Medulla oblongata (tissue), 1 donor: Measurements from ENCODE around the gene BRPF1.

Experiments
- DNase-seq: peaks from one replicate; pipeline ENCODE4 v3.0.0-alpha.2; 2015; ENCODE audit errors: extremely low spot score

BRPF1 gene

DNA sequence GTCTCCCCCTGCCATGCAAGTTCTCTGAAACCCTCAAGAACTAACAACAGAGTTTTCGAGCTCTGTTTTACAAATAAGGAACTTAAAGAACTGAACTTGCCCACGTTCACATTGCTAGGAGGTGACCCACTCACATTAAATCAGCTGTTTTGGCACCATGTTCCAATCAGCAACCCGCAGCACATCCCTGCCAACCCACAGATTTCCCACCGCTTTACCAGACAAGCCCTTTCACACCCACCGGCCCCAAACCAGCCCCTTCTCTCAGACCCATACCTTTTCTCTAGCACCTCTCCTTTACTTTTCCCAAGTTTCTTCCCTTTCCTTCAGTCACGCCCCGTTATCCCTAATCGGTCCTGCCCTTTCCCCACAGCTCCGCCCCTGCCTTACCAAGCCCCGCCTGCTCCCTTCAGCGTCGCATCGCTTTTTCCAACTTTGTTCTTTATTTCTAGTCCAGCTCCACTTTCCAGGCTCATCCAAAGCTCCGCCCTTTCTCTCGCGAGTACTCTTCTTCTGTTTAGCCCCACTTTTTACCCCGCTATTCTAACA is 804 bp upstream of the BRPF1 start:
- no peak for DNase-seq

DNA sequence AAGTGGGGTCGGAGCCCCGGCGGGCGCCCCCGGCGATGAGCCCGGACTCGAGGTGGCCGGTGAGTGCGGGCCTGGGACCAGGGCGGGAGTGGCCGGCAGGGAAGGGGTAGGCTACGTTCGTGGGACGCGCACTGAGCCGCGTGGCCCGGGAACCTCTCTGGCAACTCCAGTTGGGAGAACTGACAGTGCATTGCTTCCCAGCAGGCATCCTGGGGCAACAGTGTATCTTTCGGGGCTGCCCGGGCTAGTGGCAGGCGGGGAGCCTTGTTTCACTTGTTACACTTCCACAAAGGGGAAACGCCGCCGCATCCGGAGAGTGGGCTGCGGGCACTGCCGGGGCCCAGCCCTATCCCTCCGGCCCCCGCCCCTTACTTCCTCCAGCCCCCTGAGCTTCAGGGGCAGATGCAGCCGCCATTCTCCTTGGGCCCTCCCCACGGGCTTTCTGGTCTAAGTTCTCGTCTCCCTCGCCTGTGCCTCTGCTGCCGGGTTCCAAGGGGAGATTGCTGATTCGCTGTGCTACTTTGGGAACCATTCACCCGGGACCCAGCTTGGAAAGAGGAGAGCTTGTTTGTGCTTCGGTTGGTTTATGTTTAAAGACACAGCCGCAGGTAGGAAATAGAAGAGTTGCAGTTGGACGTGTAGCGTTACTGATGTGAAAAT is 675 bp downstream of the BRPF1 start:
- no peak for DNase-seq

DNA sequence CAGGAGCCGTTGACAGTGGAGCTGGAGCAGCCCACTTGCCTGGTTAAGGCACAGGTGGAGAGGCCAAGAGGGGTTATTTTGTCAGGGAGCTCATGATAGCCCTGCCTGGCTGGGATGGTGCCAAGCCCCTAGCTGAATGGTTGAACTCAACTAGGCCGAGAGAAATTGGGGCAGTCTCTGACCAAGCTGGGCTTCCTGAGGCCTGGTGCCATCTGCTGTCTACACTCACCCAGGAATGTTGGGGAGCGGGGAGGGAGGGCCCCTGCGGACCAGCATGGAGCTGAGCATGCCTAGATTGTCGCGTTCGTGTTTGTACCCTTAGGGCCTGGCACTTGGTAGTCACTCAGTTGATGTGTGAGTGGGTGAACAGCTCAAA is 1.2 kb downstream of the BRPF1 start:
- DNase-seq: no peak

DNA sequence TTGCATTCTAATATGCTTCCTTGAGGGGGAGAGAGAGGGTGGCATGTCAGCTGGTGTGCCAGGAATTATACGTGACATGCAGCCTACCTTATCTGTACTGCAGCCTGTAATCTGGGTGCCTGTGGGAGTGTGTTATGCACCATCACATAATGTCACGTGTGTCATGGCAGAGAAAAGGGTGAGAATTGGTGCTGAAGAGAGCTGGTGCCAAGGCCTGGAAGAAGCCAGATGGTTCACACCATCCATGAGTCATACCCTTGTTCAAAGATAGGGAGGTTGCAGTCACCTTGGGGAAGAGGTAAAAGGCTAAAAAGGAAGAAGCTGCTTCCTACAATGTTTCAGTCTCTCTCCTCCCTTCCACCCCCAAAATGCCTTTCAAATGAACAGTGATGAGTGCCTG is 5.3 kb downstream of the BRPF1 start:
- no peak for DNase-seq

DNA sequence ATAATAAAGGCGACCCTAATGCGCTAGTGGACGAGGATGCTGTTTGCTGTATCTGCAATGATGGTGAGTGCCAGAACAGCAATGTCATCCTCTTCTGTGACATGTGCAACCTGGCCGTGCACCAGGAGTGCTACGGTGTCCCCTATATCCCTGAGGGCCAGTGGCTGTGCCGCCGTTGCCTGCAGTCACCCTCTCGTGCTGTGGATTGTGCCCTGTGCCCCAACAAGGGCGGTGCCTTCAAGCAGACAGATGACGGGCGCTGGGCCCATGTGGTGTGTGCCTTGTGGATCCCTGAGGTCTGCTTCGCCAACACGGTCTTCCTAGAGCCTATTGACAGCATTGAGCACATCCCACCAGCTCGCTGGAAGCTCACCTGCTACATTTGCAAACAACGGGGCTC is 7.6 kb downstream of the BRPF1 start:
- DNase-seq: no peak

DNA sequence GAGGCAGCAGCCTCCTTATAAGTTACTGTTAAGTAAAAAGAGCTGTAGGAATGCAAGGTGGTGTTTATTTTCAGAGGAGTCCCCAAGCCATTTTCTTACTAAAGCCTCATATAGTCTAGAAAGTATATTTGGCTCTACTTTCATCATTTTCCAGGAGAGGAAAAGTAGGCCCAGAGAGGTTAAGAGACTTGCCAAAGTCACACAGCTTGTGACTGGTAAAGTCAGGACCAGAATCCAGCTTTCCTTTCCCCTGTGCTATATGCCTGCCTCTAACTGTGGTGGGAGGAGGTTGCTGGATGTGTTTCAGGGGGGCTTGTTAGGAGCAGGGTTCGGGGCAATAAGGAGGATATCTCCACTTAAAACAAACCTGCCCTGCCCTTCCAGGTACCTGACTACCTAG is 11.0 kb downstream of the BRPF1 start:
- DNase-seq: no peak

DNA sequence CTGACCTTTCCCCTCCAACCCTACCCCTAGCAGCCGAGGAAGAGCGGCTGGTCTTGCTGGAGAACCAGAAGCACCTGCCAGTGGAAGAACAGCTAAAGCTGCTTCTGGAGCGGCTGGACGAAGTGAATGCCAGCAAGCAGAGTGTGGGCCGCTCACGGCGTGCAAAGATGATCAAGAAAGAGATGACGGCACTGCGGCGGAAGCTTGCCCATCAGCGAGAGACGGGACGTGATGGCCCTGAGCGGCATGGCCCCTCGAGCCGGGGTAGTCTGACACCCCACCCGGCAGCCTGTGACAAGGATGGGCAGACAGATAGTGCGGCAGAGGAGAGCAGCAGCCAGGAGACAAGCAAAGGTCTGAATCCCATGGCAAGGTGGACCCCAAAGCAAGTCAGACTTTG is 12.0 kb downstream of the BRPF1 start:
- no peak for DNase-seq

DNA sequence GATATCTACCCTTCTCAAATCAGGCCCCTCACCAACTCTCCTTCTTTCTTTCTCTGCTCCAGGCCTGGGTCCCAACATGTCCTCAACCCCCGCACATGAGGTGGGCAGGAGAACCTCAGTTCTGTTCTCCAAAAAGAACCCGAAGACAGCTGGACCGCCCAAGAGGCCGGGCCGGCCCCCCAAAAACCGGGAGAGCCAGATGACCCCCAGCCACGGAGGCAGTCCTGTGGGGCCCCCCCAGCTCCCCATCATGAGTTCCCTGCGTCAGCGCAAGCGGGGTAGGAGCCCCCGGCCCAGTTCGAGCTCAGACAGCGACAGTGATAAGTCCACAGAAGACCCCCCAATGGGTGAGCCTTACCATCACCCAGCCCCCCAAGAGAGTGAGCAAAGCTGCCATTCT is 12.6 kb downstream of the BRPF1 start:
- no peak for DNase-seq

DNA sequence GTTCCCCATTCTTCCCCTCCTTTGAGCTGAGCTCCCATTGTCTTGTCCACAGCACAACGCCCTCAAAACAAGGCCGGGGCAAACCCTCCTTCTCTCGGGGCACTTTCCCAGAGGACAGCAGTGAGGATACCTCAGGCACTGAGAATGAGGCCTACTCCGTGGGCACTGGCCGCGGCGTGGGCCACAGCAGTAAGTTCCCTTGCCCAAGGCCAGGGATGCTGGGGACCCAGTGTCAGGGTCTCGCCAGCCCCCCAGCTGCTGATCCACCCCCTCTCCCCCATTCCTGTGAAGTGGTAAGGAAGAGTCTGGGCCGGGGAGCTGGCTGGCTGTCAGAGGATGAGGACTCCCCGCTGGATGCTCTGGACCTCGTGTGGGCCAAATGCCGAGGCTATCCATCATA is 14.0 kb downstream of the BRPF1 start:
- DNase-seq: no peak

DNA sequence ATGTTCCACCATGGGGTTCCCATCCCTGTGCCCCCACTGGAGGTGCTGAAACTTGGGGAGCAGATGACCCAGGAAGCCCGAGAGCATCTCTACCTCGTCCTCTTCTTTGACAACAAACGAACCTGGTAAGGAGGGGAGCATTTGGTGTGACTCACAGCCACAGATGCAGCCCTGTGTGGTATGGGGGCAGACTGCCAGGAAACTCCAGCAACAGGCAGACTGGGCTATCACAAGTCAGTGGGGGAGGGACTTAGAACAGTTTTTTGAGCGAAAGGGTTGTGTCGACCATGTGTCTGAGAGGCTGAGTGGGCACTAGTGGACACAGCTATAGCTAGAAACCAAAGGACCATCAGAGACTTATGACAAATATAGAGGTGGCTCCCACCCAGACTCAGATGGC is 14.8 kb downstream of the BRPF1 start:
- no peak for DNase-seq

DNA sequence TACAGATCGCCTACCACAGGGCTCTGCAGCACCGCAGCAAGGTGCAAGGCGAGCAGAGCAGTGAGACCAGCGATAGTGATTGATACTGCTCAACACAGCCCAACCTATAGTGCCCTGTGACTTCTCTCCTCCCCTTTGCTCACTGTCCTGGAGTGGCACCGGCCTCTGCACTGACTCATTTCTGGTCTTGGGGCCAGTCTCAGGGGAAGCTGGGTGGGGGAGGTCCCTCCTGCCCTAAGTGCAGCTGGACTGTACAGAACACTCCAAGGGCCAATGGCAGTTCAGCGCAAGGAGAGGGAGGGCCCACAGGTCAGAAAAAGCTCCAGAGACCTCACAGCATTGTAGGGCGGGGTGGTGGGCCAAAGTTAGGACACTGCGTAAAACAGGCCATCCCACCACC is 15.7 kb downstream of the BRPF1 start:
- DNase-seq: no peak

DNA sequence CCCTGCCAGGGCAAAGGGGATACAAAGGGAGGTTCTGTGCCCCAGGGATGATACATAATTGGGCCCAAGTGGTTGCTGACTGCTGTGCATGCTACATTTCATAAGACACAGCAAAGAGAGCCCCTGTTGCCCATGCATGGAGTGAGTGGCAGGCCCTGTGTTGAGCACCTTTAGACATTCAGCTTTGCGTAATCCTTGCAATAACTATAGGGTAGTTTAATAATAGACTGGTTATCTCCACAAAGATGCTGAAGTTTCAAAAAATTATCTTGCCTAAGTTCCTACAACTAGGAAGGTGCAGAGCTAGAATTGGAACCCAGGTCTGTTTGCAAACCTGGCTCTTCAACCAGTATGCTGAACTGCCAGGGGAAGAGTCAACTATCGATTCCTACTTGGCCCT is 16.5 kb downstream of the BRPF1 start:
- DNase-seq: no peak

DNA sequence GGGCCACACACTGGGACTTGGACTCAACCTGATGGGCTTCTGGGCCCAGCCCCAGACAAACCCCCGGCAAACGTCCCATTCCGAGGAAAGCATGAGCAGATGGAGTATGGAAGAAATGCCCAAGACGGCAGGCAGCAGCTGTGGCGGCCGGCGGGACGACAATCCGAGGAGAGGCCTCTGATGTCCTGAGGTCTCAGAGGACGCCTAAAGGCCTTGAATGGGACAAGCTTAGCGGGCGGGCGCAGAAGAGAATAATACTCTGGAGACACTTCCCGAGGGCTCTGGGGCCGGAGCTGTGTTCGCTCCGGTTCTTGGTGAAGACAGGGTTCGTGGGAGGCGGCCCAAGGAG is 17.7 kb downstream of the BRPF1 start:
- no peak for DNase-seq

DNA sequence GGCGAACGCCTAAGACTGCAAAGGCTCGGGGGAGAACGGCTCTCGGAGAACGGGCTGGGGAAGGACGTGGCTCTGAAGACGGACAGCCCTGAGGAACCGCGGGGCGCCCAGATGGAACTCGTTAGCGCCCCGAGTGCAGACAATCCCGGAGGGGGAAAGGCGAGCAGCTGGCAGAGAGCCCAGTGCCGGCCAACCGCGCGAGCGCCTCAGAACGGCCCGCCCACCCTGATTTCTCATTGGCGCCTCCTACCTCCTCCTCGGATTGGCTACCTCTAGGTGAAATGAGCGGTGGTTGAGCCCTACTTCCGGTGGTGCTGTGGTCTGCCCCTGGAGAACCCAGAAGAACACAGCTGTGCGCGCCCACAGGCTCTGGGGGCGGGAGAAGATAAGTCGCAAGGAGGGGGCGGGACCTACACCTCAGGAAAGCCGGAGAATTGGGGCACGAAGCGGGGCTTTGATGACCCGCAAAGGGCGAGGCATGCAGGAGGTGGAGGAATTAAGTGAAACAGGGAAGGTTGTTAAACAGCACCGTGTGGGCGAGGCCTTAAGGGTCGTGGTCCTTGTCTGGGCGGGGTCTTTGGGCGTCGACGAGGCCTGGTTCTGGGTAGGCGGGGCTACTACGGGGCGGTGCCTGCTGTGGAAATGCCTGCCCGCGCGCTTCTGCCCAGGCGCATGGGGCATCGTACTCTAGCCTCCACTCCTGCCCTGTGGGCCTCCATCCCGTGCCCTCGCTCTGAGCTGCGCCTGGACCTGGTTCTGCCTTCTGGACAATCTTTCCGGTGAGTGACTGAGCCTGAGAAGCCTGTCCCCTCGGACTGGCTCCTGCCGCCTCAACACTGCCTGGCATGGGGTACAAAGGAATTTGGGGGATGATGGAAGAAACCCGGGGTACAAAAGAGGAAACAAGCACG is 18.4 kb downstream of the BRPF1 start, which contains the start of gene OGG1:
TSS of gene OGG1 (plus strand) at position 308 of the 911 bp plus-strand sequence. CDS start at position 643, 335 bp downstream.
- peak; percentile 98 for DNase-seq

DNA sequence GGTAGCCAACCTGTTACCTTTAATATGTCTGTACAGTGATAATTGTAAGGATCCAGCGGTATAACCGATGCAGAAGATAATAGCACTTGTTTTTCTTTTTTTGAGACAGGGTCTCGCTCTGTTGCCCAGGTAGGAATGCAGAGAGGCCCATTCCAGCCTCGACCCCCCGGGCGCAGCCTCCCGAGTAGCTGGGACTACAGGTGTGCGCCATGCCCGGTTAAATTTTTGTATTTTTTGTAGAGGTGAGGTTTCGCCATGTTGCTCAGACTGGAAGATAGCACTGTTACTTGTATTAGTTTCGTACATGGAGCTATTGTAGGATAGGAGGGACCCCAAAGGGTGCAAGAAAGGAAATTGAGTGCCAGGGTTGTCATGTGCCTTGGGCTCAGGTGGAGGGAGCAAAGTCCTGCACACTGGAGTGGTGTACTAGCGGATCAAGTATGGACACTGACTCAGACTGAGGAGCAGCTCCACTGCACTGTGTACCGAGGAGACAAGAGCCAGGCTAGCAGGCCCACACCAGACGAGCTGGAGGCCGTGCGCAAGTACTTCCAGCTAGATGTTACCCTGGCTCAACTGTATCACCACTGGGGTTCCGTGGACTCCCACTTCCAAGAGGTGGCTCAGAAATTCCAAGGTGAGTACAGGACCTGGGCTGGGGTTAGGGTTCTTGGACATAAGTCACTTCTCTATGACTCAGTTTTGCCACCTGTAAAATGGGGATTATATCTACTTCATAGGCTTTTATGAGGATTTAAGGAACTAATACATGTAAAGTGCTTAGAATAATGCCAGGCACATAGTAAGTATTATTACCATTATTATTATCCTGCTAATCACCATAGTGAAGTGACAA is 19.2 kb downstream of the BRPF1 start:
- no peak for DNase-seq

DNA sequence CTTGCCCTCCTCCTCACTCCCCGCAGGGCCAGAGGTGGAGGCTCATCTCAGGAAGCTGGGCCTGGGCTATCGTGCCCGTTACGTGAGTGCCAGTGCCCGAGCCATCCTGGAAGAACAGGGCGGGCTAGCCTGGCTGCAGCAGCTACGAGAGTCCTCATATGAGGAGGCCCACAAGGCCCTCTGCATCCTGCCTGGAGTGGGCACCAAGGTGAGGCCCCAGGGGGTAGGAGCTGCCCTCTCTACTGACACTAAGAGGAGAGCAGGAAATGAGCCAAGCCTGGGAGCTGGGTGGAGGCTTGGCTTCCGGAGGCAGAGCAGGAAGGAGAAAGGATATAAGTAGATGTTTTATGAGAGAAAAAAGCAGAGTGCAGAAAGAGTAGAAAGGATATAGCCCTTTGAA is 23.1 kb downstream of the BRPF1 start:
- DNase-seq: no peak

DNA sequence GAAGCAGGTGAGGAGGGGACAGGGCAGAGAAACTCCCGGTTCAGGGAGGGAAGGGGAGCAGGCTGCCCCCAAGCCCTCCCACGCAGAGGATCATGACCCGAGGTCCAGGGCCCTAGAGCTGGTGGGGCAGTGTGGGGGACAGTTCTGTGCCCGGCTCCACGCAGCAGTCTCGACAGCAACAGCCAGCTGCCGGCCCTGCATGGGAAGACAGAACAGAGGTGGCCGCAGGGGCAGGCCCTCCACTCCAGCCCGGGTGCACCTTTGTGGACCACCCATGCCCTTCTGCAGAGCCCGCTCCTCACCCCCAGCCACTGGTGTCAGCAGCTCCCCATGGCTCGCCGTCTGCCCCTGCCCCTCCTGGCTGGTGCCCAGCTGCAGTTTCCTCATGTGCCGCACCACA is 25.9 kb downstream of the BRPF1 start:
- no peak for DNase-seq

DNA sequence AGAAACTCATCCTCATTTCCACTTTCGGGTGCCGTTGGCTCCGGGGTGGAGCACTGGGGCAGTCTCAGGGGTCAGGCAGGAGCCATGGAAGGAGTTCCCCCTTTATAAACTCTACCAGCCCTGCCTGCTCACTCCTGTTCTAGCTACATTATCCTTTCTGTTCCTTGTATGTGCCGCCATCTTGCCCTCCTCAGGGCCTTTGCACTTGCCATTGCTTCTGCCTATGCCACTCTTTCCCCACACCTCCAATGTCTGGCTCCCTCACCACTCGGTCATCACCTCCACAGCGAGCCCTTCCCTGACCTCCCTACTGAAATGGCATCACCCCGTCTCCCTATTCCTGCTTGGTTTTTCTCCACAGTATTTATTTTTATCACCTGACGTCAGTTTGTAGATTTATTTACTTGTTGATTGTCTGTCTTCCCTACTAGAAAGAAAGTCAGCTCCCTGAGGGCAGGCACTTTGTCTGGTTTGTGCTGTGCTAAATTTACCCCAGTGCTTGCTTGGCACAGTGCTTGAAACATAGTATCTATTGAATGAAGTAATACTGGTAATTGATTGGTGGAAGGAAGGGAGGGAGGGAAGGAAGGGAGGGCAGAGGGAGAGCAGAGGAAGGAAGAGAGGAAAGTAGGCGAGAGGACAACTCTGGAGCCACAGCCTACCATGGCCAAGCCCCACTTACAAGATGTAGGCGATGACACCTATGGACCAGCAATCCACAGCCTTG is 29.4 kb downstream of the BRPF1 start:
- no peak for DNase-seq

DNA sequence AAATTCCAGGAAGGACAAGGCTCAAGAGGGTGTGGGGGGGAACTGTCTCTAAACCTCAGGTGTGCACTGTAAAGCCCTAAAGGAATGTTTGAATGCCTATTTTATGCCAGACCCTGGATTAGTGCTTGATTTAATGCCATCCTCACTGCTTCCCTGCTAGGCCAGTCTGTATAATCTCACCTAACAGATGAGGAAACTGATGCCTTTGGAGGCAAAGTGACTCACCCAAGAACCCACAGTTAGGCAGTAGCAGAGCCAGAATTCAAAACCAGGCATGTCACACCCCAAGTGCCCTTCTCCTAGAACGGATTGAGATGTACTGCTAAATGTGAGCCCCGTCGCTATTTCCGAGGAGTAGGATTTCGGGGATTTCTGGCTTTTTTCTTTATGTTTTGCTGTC is 30.4 kb downstream of the BRPF1 start:
- no peak for DNase-seq

DNA sequence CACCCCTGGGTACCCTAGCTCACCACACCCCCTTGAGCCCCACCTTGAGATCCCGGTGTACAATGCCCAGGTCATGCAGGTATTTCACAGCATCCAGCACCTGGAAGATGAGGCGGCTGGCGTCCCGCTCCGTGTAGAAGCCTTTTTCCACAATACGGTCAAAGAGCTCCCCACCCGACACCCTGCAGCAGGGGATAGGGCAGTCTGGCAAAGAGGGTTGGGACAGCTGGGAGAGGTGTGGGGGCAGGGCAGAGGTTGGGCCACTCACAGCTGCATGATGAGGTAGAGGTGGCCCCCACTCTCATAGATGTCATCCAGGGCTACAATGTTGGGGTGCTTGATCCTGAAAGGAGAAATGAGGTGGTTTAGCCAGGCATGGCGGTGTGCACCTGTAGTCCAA is 31.3 kb downstream of the BRPF1 start:
- DNase-seq: no peak

DNA sequence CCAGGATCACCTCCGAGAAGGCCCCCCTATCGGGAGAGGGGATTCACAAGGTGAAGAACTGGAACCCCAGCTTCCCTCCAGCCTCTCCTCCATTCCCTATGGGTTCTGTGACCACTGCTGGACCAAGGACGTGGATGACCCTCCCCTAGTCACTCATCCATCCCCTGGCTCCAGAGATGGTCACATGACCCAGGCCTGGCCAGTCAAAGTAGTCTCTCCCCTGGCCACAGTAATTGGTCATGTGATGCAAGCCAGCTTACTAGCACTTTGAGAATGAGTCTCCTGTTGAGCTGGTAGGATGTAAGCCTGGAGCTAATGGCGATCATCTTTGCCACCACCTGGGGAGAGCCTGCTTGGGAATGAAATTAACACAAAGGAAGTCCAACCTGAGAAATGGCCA is 34.3 kb downstream of the BRPF1 start:
- DNase-seq: no peak

DNA sequence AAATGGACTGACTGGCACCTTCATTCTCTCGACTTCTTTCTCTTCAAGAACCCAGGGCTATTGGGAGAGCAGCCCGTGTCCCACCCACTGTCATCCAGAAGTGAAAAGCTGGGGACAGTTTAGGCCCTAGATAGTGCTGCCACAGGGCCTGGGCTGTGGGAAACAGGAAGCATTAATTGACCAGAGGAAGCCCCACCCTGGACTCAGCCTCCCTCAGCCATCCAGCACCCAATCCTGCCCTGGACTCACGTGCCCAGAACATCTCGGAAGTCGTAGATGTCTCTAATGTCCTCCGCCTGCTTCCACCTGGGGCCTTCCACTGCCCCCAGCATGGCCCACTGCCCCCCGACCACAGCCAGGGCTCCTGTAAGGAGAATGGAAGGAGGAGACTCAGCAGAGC is 35.9 kb downstream of the BRPF1 start:
- DNase-seq: no peak
